A549 (cell line): ENCODE measurements around the gene ATF4. TPM values are rescaled to one million over a fixed set of nuclear protein-coding genes. Genes with fewer than 3 reads are reported as not detected.

ENCODE experiments used
- ATAC-seq, 2 experiments: fragments of 200-7000 bp in 1 of 2; fragments of >200 bp in 1 of 2; cut with Nextera tagmentation in 1 of 2; cut with Tn5 transposase in 1 of 2; 3 replicates each; pipeline versions ENCODE4 v1.8.0 to v1.9.1; 2018 to 2020; ENCODE audit warnings: mild to moderate bottlenecking in 1 of 2, moderate library complexity in 1 of 2
- CTCF ChIA-PET: fragments of 300-600 bp; sonication (Branson Sonifier 250); formaldehyde crosslinking; extraction: SDS; loops from one replicate; lab custom pipeline; 2021; ENCODE audit warnings: antibody characterized with exemption, inconsistent platforms; lab: Yijun Ruan, JAX
- POLR2A ChIA-PET: fragments of 350-600 bp; formaldehyde crosslinking; extraction: SDS; loops from one replicate; lab custom pipeline; 2021; ENCODE audit warnings: antibody characterized with exemption, inconsistent platforms; lab: Yijun Ruan, JAX
- DNase-seq, 2 experiments: peaks; one replicate each; pipeline versions ENCODE4 v3.0.0 to v3.0.0-alpha.2; 2011 to 2016; ENCODE audit warnings: low read depth in 1 of 2, low spot score in 1 of 2
- FAIRE-seq: peaks from 2 replicates; lab custom pipeline; 2011; peaks lifted over from hg19 to GRCh38; lab: Jason Lieb, UNC
- H3K27ac ChIP-seq, 2 experiments: fragments of >200 bp; sonication (Bioruptor Twin); formaldehyde crosslinking; 3 replicates each; pipeline ENCODE4 v1.5.1; 2016 to 2017
- H3K4me1 ChIP-seq: fragments of >200 bp; sonication (Bioruptor Twin); formaldehyde crosslinking; 3 replicates; pipeline ENCODE4 v1.6.1; 2016
- H3K4me2 ChIP-seq: fragments of >200 bp; sonication (Bioruptor Twin); formaldehyde crosslinking; 3 replicates; pipeline ENCODE4 v1.6.1; 2016
- H3K4me3 ChIP-seq: fragments of >200 bp; sonication (Bioruptor Twin); formaldehyde crosslinking; 3 replicates; pipeline ENCODE4 v1.5.1; 2016
- H3K9me3 ChIP-seq: fragments of >200 bp; sonication (Bioruptor Twin); formaldehyde crosslinking; 3 replicates; pipeline ENCODE4 v1.6.1; 2016
- CBX8 ChIP-seq: fragments of 200-600 bp; sonication (generic); IDR thresholded peaks from 2 replicates; pipeline ENCODE4 v1.6.1; 2016
- CEBPB ChIP-seq, 2 experiments: fragments of >200 bp in 1 of 2; sonication (Bioruptor Twin) in 1 of 2; formaldehyde crosslinking in 1 of 2; IDR thresholded peaks; 2 replicates each; pipeline ENCODE4 v1.6.1; 2012 to 2016
- CTCF ChIP-seq: fragments of >200 bp; sonication (Bioruptor Twin); formaldehyde crosslinking; IDR thresholded peaks from 3 replicates; pipeline ENCODE4 v1.5.1; 2016
- EHF ChIP-seq: fragments of 250-450 bp; sonication (Bioruptor Pico); IDR thresholded peaks from 2 replicates; pipeline ENCODE4 v1.5.0; 2020; ENCODE audit warnings: mild to moderate bottlenecking
- ELK1 ChIP-seq: fragments of 150-350 bp; IDR thresholded peaks from 2 replicates; pipeline ENCODE4 v1.6.1; 2014; ENCODE audit warnings: low read depth, mild to moderate bottlenecking, low read length
- FOSL2 ChIP-seq, 2 experiments: fragments of 450-650 bp in 1 of 2; fragments of >200 bp in 1 of 2; sonication (Bioruptor Twin) in 1 of 2; formaldehyde crosslinking; IDR thresholded peaks; 2 replicates each; pipeline versions ENCODE4 v1.5.0 to v1.6.1; 2016 to 2020; ENCODE audit warnings: mild to moderate bottlenecking in 1 of 2, moderate library complexity in 1 of 2
- HOXB13 ChIP-seq: fragments of 250-450 bp; sonication (Bioruptor Pico); IDR thresholded peaks from 2 replicates; pipeline ENCODE4 v1.5.0; 2020; ENCODE audit warnings: low read depth, mild to moderate bottlenecking, moderate library complexity
- KDM1A ChIP-seq: fragments of 200-600 bp; sonication (generic); IDR thresholded peaks from 2 replicates; pipeline ENCODE4 v1.6.1; 2016; ENCODE audit warnings: low read depth, mild to moderate bottlenecking
- MAZ ChIP-seq: fragments of 150-350 bp; IDR thresholded peaks from 2 replicates; pipeline ENCODE4 v1.6.1; 2014; ENCODE audit warnings: antibody characterized with exemption, low read depth, low read length, borderline replicate concordance
- MYC ChIP-seq: IDR thresholded peaks from 2 replicates; pipeline ENCODE4 v1.6.1; 2012; ENCODE audit warnings: mild to moderate bottlenecking, inconsistent platforms, low read length, improper control_type of control experiment, borderline replicate concordance
- NFE2L2 ChIP-seq: fragments of 150-350 bp; conservative IDR thresholded peaks from 2 replicates; pipeline ENCODE4 v1.6.1; 2014; ENCODE audit warnings: low read length
- RAD21 ChIP-seq, 2 experiments: fragments of >200 bp in 1 of 2; sonication (Bioruptor Twin) in 1 of 2; formaldehyde crosslinking in 1 of 2; IDR thresholded peaks in 1 of 2; conservative IDR thresholded peaks in 1 of 2; 2 replicates in 1 of 2; 3 replicates in 1 of 2; pipeline ENCODE4 v1.6.1; 2012 to 2018; ENCODE audit warnings: inconsistent platforms in 1 of 2
- RARB ChIP-seq: fragments of 250-450 bp; sonication (Bioruptor Pico); IDR thresholded peaks from 2 replicates; pipeline ENCODE4 v1.8.0; 2021; ENCODE audit warnings: mild to moderate bottlenecking, moderate library complexity
- RCOR1 ChIP-seq: fragments of 150-350 bp; IDR thresholded peaks from 2 replicates; pipeline ENCODE4 v1.6.1; 2014; ENCODE audit warnings: antibody characterized with exemption, low read length, low read depth
- RNF2 ChIP-seq: fragments of 200-600 bp; sonication (generic); IDR thresholded peaks from 2 replicates; pipeline ENCODE4 v1.6.1; 2016; ENCODE audit warnings: low read depth, mild to moderate bottlenecking, antibody characterized with exemption, moderate library complexity, borderline replicate concordance
- SMC3 ChIP-seq: fragments of >200 bp; sonication (Bioruptor Twin); formaldehyde crosslinking; IDR thresholded peaks from 3 replicates; pipeline ENCODE4 v1.6.1; 2018; ENCODE audit warnings: inconsistent platforms
- TFCP2L1 ChIP-seq: fragments of 250-450 bp; sonication (Bioruptor Pico); IDR thresholded peaks from 2 replicates; pipeline ENCODE4 v1.5.0; 2021; ENCODE audit warnings: mild to moderate bottlenecking
- ZFP36 ChIP-seq: fragments of 450-650 bp; IDR thresholded peaks from 2 replicates; pipeline ENCODE4 v1.6.1; 2014; ENCODE audit warnings: borderline replicate concordance; ENCODE audit not compliant: partially characterized antibody
- ZNF302 ChIP-seq: fragments of 250-450 bp; sonication (Bioruptor Pico); IDR thresholded peaks from 2 replicates; pipeline ENCODE4 v1.9.0; 2021; ENCODE audit warnings: inconsistent platforms, mild to moderate bottlenecking, moderate library complexity
- ZSCAN20 ChIP-seq: fragments of 250-450 bp; sonication (Bioruptor Pico); IDR thresholded peaks from 2 replicates; pipeline ENCODE4 v1.8.0; 2022; ENCODE audit warnings: mild to moderate bottlenecking, moderate library complexity
- WGBS: methylation state at CpG from one replicate; pipeline ENCODE4 v1.1.6; 2017; ENCODE audit errors: missing lambda C conversion rate; 5-methylcytosine and 5-hydroxymethylcytosine counted together
- polyA plus RNA-seq, 4 experiments: library from polyadenylated mRNA; depleted of rRNA in 3 of 4; stranded (reverse); fragments of >200 nt; fragmentation: RNase III in 1 of 4; extraction: RNeasy Plus Mini Kit Qiagen cat#74134 plus additional on column Dnase treatment in 1 of 4; gene quantifications; 2 replicates in 3 of 4; 3 replicates in 1 of 4; pipeline ENCODE4 v1.2.3, GENCODE V29; 2011 to 2017
- TF ChIP-seq, protein P1 (sequence below): fragments of 200-600 bp; sonication (generic); IDR thresholded peaks from 2 replicates; pipeline ENCODE4 v1.6.1; 2016; ENCODE audit warnings: antibody characterized with exemption, mild to moderate bottlenecking, moderate library complexity
- TF ChIP-seq, protein P2 (sequence below): fragments of >200 bp; sonication (Bioruptor Twin); formaldehyde crosslinking; IDR thresholded peaks from 3 replicates; pipeline ENCODE4 v1.6.1; 2016

ATF4 gene
- polyA plus RNA-seq, 2 of the 4 experiments (the other 2 are of a cell fraction): 242 to 593 TPM

GRCh38 chr22:39534591-39535356 lies 14.4 kb downstream of the ATF4 start:
- POLR2A ChIA-PET: interaction anchor here (0.8 to 1.3 kb wide), 2 partner anchors 502 to 509 kb away, joined by 3 to 8 read pairs; no protein-coding TSS in a partner anchor
- DNase-seq: peak; percentile 52 to 62
- peak overlapping the region; percentile 80 for H3K4me2 ChIP-seq

GRCh38 chr22:39535357-39535725 lies 15.0 kb downstream of the ATF4 start:
- 32% methylated on average over 7 of the region's 13 CpGs for WGBS
- Histone ChIP-seq H3K9me3 (no peaks in the 10 kb centered on the region), H3K27ac (no peak overlapping the region), H3K4me1 (peaks cover 19% of the 10 kb centered on the region), H3K4me2 (peak overlapping the region; percentile 80; the same call in 1 of the 3 replicates), H3K4me3 (no peak overlapping the region)
- TF ChIP-seq MYC (no peak), RCOR1 (no peak), ELK1 (no peak), FOSL2 (IDR thresholded peaks at IDR 0.05) (no peak), FOSL2 (CRISPR knock-in tag; IDR thresholded peaks at IDR 0.05) (no peak), ZNF302 (no peak), HOXB13 (CRISPR knock-in tag) (no peak), MAZ (no peak), ZSCAN20 (no peak), CEBPB (IDR thresholded peaks at IDR 0.05) (no peak), ZFP36 (no peak), RARB (CRISPR knock-in tag) (no peak), CBX8 (no peak)
- TF ChIP-seq, protein P1, sequence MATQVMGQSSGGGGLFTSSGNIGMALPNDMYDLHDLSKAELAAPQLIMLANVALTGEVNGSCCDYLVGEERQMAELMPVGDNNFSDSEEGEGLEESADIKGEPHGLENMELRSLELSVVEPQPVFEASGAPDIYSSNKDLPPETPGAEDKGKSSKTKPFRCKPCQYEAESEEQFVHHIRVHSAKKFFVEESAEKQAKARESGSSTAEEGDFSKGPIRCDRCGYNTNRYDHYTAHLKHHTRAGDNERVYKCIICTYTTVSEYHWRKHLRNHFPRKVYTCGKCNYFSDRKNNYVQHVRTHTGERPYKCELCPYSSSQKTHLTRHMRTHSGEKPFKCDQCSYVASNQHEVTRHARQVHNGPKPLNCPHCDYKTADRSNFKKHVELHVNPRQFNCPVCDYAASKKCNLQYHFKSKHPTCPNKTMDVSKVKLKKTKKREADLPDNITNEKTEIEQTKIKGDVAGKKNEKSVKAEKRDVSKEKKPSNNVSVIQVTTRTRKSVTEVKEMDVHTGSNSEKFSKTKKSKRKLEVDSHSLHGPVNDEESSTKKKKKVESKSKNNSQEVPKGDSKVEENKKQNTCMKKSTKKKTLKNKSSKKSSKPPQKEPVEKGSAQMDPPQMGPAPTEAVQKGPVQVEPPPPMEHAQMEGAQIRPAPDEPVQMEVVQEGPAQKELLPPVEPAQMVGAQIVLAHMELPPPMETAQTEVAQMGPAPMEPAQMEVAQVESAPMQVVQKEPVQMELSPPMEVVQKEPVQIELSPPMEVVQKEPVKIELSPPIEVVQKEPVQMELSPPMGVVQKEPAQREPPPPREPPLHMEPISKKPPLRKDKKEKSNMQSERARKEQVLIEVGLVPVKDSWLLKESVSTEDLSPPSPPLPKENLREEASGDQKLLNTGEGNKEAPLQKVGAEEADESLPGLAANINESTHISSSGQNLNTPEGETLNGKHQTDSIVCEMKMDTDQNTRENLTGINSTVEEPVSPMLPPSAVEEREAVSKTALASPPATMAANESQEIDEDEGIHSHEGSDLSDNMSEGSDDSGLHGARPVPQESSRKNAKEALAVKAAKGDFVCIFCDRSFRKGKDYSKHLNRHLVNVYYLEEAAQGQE: no peak
- no peak for FAIRE-seq
- ChIA-PET CTCF (interaction anchor here (0.7 to 37.2 kb wide), 40 partner anchors 9 to 813 kb away, joined by 3 to 899 read pairs (median 4); partner anchors contain the start of gene ATF4), POLR2A (interaction anchor here (1.3 kb wide), 1 partner anchor 509 kb away, joined by 8 read pairs; no protein-coding TSS in a partner anchor)
- no peak for DNase-seq
- no peak for ATAC-seq

More at GRCh38 chr22:39534591-39535356, 14.4 kb downstream of the ATF4 start:
- peak; percentile 51 to 69 for ATAC-seq
- H3K4me1 ChIP-seq: peaks cover 20% of the 10 kb centered on the region
- H3K27ac ChIP-seq: peak overlapping the region; percentile 65 to 80; a peak in 5 of 6 replicates
- no peaks in the 10 kb centered on the region for H3K9me3 ChIP-seq
- no peak overlapping the region for H3K4me3 ChIP-seq
- CTCF ChIA-PET: interaction anchor here (0.6 to 37.2 kb wide), 48 partner anchors 9 to 813 kb away, joined by 3 to 899 read pairs (median 4); partner anchors contain the start of gene ATF4
- TF ChIP-seq KDM1A: no peak
- TF ChIP-seq EHF: no peak
- peak; percentile 77 for TF ChIP-seq SMC3
- TF ChIP-seq, protein P2, sequence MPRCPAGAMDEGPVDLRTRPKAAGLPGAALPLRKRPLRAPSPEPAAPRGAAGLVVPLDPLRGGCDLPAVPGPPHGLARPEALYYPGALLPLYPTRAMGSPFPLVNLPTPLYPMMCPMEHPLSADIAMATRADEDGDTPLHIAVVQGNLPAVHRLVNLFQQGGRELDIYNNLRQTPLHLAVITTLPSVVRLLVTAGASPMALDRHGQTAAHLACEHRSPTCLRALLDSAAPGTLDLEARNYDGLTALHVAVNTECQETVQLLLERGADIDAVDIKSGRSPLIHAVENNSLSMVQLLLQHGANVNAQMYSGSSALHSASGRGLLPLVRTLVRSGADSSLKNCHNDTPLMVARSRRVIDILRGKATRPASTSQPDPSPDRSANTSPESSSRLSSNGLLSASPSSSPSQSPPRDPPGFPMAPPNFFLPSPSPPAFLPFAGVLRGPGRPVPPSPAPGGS: no peak
- no peak for TF ChIP-seq NFE2L2
- no peak for TF ChIP-seq TFCP2L1
- peak; percentile 85 for TF ChIP-seq CTCF
- TF ChIP-seq MYC: no peak
- no peak for TF ChIP-seq RNF2
- peak; percentile 85 to 94 for TF ChIP-seq RAD21 (conservative IDR thresholded peaks at IDR 0.05 in 1 of 2, IDR thresholded peaks at IDR 0.05 in 1 of 2)
- 20% methylated on average over 12 of the region's 41 CpGs for WGBS
- no peak for FAIRE-seq
